Stimulated activated naive CD8-positive, alpha-beta T cell treated with anti-CD3 and anti-CD28 coated beads, Interleukin-15, Interleukin-2, amounts not matched to agents 100 ng/mL and 50 ng/mL, for 24 hours (primary cell): ENCODE results near the gene SYNGR1.

Experiments
- H3K27ac Mint-ChIP-seq: one replicate; pipeline ENCODE4 v1.8.0; 2021; ENCODE audit warnings: mild to moderate bottlenecking, mixed read lengths
- H3K27me3 Mint-ChIP-seq: one replicate; pipeline ENCODE4 v1.8.0; 2021; ENCODE audit warnings: mixed read lengths
- H3K36me3 Mint-ChIP-seq: one replicate; pipeline ENCODE4 v1.8.0; 2021; ENCODE audit warnings: low read depth, mixed read lengths
- H3K4me1 Mint-ChIP-seq: one replicate; pipeline ENCODE4 v1.8.0; 2021; ENCODE audit warnings: low read depth, mixed read lengths
- H3K4me3 Mint-ChIP-seq: one replicate; pipeline ENCODE4 v1.8.0; 2021; ENCODE audit warnings: mild to moderate bottlenecking, mixed read lengths
- H3K9me3 Mint-ChIP-seq: one replicate; pipeline ENCODE4 v1.8.0; 2021; ENCODE audit warnings: mixed read lengths

Gene SYNGR1

GRCh38 chr22:39429916-39430575, 80.3 kb downstream of the SYNGR1 start:
- no peak overlapping the region for H3K4me3 Mint-ChIP-seq
- no peaks in the 10 kb centered on the region for H3K4me1 Mint-ChIP-seq
- no peaks in the 10 kb centered on the region for H3K9me3 Mint-ChIP-seq
- no peak overlapping the region for H3K27ac Mint-ChIP-seq
- H3K27me3 Mint-ChIP-seq: no peaks in the 10 kb centered on the region
- H3K36me3 Mint-ChIP-seq: peaks cover 17% of the 10 kb centered on the region

GRCh38 chr22:39430576-39431150, 80.9 kb downstream of the SYNGR1 start:
- no peak overlapping the region for H3K27ac Mint-ChIP-seq
- H3K27me3 Mint-ChIP-seq: no peaks in the 10 kb centered on the region
- H3K9me3 Mint-ChIP-seq: no peaks in the 10 kb centered on the region
- H3K4me1 Mint-ChIP-seq: no peaks in the 10 kb centered on the region
- no peak overlapping the region for H3K4me3 Mint-ChIP-seq
- H3K36me3 Mint-ChIP-seq: peaks cover 17% of the 10 kb centered on the region

- Mint-ChIP-seq H3K36me3 (peaks cover 13% of the 10 kb centered on the region), H3K9me3 (no peaks in the 10 kb centered on the region), H3K27me3 (no peaks in the 10 kb centered on the region), H3K4me3 (no peak overlapping the region), H3K4me1 (no peaks in the 10 kb centered on the region), H3K27ac (no peak overlapping the region)
Measured at GRCh38 chr22:39431216-39431801, 81.5 kb downstream of the SYNGR1 start.

GRCh38 chr22:39431821-39432251, 82.0 kb downstream of the SYNGR1 start:
- Mint-ChIP-seq H3K4me1 (no peaks in the 10 kb centered on the region), H3K27ac (no peak overlapping the region), H3K27me3 (no peaks in the 10 kb centered on the region), H3K4me3 (no peak overlapping the region), H3K36me3 (peaks cover 8% of the 10 kb centered on the region), H3K9me3 (no peaks in the 10 kb centered on the region)

- H3K9me3 Mint-ChIP-seq: no peaks in the 10 kb centered on the region
- no peaks in the 10 kb centered on the region for H3K27me3 Mint-ChIP-seq
- peaks cover 3% of the 10 kb centered on the region for H3K36me3 Mint-ChIP-seq
- H3K27ac Mint-ChIP-seq: no peak overlapping the region
- H3K4me1 Mint-ChIP-seq: peaks cover 4% of the 10 kb centered on the region
- H3K4me3 Mint-ChIP-seq: no peak overlapping the region
Measured at GRCh38 chr22:39432361-39432811, 82.6 kb downstream of the SYNGR1 start.

GRCh38 chr22:39433476-39434242, 83.9 kb downstream of the SYNGR1 start:
- H3K36me3 Mint-ChIP-seq: no peaks in the 10 kb centered on the region
- H3K27me3 Mint-ChIP-seq: no peaks in the 10 kb centered on the region
- H3K4me1 Mint-ChIP-seq: peaks cover 9% of the 10 kb centered on the region
- no peaks in the 10 kb centered on the region for H3K9me3 Mint-ChIP-seq
- H3K27ac Mint-ChIP-seq: no peak overlapping the region
- no peak overlapping the region for H3K4me3 Mint-ChIP-seq

- H3K36me3 Mint-ChIP-seq: no peaks in the 10 kb centered on the region
- H3K27ac Mint-ChIP-seq: no peak overlapping the region
- peaks cover 4% of the 10 kb centered on the region for H3K27me3 Mint-ChIP-seq
Measured at GRCh38 chr22:39434243-39434653, 84.5 kb downstream of the SYNGR1 start.

GRCh38 chr22:39434721-39435120, 84.9 kb downstream of the SYNGR1 start:
- no peak overlapping the region for H3K4me3 Mint-ChIP-seq
- peaks cover 7% of the 10 kb centered on the region for H3K27me3 Mint-ChIP-seq
- H3K9me3 Mint-ChIP-seq: no peaks in the 10 kb centered on the region
- no peak overlapping the region for H3K27ac Mint-ChIP-seq
- peaks cover 12% of the 10 kb centered on the region for H3K4me1 Mint-ChIP-seq
- H3K36me3 Mint-ChIP-seq: no peaks in the 10 kb centered on the region

More at GRCh38 chr22:39434243-39434653, 84.5 kb downstream of the SYNGR1 start:
- no peak overlapping the region for H3K4me3 Mint-ChIP-seq
- H3K4me1 Mint-ChIP-seq: peaks cover 12% of the 10 kb centered on the region
- no peaks in the 10 kb centered on the region for H3K9me3 Mint-ChIP-seq
